ENCODE results near the gene RGPD6.
"Not testable (repeated sequence)": the region's sequence is repeated elsewhere in the genome, so short reads cannot be mapped to it uniquely, and the experiment has no call there.

RGPD6 gene

DNA sequence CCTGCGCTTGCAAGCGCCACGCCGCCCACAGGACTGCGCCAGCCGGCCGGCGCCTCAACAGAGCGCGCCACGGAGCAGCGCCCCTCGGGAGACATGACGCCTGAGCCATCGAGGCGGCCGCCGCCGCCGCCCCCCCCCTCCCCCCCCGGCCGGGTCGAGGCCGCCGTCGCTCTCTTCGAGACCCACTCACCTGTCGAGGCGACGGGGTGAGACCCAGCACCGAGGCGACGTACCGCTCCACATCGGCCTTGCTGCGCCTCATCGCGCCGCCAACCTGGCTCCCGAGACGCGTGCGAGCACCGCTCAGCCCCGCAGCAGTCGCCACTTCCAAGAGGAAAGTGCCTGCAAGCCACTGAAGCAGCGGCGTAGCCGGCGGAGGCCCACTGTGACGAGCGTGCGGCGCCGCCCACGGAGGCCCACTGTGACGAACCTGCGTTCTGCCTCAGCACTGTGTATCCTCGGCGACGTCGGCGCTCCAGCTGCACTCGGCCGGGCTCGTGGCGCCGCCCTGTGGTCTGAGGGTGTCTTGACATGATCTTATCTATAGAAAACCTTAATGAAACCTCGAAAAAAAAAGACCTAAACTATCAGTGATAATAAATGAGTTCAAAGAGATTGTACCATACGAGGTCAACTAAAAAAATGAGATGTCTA is at the start of gene RGPD6:
Gene RGPD6 (minus strand): TSS at position 460 of the 654 bp plus-strand sequence. CDS start 198 bp downstream, at position 262.
- not testable (repeated sequence) for DNase-seq

DNA sequence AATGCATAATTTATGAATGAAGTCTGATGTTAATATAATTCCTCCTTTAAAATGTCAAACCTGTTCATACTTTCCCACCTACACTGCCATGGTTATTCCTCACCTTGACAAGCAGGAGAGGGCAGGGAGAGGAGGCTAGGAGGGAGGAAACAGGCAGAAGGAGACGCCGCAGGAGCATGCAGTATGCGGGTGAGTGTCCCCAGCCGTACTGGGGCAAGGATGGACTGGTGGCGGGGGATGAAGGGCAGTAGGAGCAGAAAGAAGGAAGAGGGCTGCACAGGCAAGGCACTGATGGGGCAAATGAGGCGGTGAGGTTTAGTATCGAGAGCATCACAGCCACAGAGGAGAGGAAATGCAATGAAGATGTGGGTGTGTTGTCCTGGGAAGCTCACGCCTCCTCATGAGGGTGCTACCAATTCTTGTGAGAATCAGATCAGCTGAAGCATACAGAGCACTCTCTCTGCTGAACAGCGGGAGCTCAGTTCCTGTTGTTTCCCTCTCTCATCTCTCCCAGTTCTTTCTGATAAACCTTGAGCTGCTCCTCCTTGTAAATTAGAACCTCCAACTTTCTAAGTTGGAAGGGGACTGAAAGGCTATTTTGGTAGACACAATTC is 42.4 kb upstream of the RGPD6 start:
- not testable (repeated sequence) for DNase-seq

DNA sequence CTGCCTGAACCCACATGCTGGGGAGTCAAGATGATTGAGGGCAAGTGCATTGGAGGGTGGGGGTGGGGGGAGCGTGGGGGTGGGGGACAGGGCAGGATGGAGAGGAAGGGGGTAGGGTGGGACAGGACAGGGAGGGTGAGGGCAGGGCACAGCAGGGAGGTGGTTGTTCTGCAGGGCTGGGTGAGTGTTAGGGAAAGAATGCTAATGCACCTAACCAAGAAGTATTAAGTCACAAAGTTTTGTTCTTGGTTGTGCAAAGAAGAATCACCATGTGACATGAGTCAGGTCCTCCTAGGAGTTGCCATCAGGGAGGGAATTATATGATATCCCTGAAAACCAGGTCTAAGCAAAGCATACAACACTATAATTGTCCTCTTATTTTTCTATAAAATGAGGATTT is 36.9 kb upstream of the RGPD6 start:
- DNase-seq, result not testable (repeated sequence)

DNA sequence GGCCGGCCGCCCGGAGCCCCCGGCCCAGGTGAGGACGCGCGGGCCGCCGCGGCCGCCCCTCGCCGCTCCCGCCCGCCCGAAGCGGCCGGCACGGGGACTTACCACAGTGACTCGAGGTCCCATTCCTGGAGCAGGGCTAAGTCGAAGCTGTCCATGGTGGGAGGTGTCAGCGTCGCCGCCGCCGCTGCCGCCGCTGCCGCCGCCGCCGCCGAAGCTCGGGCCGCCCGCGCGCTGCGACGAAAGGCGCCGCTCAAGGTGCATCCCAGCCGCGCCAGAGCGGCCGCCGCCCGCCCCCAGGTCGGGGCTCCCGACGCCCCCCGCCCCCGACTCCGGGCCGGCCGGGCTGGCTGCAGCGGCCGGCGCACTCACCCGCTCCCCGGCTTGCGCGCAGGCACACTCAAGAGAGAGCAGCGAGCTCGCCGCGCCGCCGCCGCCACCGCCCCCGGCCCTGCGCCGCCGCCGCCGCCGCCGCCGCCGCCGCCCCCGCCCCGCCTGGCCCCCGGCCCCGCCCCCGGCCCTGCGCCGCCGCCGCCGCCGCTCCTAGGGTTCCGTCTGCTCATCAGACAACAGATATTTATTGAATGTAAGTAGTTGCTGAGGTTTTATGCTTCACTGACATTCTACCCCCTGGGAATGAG is 33.7 kb upstream of the RGPD6 start:
- DNase-seq, result not testable (repeated sequence)

DNA sequence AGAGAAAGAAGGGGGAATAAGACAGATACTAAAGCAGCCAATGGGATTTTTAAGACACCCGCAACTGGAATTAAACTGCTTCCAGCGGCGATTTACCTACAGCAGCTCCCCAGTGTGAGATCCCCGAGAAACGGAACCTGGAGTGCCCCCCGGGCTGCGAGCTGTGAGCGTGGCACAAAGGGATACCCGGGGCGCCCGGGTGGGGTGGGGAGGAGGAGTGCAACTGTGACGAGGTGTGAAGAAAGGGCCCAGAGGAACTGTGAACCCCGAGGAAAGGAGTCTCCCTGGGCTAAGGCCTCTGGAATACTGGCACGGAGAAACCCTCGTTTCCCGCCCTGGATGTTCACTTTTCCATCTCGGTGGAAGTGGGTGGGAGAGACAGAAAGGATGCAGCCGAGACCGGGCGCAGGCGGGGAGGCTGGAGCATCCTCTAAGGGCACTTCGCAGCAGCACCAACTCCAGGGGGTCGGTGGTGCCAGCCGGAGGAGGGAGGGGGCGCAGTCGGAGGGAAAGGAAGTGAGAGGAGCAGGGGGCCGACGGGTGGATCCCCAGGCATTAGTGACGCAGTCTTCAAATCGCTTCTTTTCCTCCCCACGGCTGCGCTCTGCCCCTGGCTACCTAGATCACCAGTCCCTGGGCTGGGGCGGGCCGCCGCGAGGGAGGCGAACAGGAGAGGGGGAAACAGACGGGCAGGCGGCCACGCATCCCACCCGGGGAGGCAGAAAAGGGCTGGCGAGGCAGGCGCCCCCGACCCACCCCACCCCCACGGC is 33.0 kb upstream of the RGPD6 start:
- DNase-seq, result not testable (repeated sequence)

DNA sequence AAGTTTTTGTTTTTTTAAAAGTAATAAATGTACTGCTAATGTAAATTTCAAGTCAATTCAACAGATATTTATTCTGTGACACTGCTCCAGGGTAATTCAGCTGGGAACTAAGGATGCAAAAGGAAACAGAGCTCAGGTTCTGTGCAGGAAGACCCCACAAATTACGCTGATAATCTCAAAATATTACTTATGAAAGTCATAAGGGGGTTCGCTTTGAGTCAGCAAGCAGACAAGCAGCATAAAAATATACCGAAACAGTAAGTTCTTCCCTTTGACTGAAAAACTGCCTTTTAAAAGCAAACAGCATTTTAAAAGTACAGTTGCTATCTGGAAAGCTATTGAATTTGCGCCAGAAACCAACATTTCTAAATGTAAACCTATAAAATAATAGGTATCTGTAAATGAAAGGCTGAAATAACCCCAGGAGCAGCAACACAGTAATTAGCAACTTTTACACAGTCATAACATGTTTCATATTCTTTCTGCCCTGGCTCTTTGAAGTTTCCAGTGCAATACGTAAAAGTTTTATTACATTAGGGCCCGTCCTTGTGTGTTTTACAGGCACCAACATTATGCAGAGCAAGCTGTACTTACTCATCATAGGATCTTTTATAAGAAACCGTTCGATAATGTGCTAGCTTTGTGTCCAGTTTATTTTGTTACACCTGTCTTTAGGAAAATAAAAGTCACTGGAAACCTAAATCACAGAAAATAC is 31.9 kb upstream of the RGPD6 start:
- DNase-seq, result not testable (repeated sequence)

DNA sequence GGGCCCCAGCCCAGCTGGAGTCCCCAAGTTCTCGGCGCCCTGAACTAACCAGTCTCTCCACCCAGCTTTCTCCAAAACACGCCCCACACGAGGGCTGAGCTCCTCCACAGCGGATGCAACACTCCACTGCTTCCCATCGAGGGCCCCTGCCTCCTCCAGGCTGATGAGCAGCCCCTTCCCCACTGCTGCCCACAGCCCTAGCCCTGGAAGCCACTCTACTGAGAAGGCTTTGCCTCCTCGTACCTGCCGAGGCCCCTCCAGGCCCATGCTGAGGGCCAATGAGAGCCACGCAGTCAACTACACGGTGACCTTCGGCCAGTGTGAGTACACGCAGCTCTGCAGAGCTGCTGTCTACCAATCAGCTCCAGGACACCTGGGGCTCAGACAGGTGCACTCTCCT is 28.0 kb upstream of the RGPD6 start:
- DNase-seq, result not testable (repeated sequence)

DNA sequence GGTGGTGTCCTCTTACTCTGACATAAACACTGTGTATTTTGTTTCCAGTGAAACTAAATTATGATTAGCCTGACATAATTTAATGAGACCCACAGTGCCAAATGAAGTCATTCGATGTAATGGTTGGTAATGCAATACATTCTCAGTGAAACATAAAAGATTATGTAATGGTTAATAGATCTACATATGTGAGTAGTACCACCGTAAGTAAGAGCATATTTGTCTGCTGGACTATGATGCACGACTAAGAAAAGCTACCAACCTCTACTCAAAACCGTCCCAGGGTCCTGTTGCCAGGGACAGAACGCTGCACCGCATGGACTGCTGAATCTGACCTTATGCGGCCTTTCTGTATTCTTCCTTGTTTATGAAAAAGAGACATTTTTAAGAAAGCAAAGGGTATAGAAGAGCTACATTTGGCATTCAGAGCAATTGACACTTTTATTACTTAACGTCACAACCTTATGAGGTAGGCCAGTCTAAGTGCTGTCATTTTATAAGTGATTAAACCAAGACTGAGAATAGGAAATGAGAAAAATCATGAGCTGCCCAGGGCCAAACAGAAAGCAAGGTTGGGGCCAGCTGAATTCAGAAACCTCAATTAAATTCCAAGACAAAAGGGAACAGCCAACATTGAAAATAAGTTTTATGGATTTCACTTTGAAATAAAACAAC is 27.0 kb upstream of the RGPD6 start:
- DNase-seq, result not testable (repeated sequence)

DNA sequence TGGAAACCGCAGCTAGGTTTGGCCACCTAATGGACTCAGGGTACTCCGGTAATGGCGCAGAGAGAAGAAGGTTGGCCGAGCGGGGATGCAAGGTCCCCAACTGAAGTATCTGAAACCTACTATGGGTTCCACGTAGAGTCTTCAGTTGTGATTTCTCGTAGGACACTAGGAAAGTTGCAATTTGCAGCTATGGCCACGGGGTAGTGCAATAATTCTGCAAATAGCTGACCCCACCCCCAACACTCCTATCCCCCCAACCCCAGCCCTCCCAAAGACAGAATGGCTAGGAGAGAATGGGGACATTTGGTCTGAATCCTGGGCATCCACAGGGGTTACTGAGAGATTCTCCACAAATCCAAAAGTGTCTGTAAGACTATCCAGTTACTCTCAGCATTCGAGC is 25.1 kb upstream of the RGPD6 start:
- DNase-seq, result not testable (repeated sequence)

DNA sequence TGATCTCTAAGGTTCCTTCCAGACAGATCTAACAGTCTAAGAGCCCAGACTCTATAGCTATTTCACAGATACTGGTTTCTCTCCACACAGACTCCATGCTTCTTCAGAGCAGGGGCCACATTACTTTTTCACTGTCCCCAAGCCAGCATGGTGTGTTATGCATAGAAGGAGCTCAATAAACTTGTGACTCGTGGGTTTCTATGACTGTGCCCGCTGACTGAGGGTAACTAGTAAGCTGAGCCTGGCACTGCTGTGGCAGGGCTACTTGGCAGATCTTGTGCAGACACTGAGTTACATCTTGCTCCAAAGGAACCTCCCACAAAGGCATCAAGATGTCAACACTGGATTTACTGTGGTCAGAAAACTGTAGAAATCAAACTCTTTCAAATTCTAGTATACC is 15.0 kb upstream of the RGPD6 start:
- not testable (repeated sequence) for DNase-seq

DNA sequence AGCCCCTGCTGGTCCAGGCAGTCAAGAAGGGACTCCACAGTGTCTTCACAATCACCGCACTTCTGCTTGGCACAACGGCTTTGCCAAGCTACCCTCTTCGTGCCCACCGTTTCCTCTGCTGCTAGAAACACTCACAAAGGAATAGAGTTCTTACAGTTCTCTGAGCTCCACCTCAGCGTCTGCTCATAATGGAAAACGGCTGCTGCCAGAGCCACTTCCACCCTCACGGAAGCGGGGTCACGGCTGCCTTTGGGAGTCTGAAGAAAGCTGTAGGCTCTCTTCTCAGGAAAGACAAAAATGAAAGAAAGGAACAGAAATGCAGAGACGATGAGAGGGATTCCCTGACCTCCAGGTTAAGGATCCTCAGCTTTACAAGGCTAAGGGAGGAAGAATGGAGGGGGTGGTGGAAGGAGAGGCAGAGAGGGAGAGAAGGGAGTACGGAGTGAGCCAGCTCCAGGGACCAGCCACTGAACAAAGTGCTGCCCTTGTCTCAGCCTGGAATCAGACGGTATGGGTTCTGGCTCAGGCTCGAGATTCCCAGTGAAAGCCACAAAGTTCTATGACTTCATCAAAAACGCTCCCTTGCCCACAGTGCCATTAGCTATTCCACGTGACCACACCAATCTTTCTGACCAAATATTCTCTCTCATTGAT is 12.8 kb upstream of the RGPD6 start:
- DNase-seq, result not testable (repeated sequence)

DNA sequence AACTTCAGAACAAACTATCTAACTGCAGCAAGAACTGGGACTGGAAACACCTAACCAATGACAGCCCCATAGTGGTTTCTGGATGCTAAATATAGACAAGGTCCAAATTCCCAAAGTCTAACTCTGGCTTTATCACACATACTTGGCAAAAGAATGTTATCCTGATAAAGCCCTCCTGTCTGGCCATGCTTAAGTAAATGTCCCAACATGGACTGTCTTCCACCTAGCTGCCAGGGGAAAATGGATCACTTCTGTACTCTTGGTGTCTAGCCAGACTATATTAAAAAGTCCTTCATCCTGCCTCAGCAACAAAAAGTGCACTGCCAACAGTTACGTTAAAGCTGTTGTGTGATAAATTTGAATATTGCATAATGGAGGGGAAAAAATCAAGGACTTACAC is 11.5 kb upstream of the RGPD6 start:
- not testable (repeated sequence) for DNase-seq

DNA sequence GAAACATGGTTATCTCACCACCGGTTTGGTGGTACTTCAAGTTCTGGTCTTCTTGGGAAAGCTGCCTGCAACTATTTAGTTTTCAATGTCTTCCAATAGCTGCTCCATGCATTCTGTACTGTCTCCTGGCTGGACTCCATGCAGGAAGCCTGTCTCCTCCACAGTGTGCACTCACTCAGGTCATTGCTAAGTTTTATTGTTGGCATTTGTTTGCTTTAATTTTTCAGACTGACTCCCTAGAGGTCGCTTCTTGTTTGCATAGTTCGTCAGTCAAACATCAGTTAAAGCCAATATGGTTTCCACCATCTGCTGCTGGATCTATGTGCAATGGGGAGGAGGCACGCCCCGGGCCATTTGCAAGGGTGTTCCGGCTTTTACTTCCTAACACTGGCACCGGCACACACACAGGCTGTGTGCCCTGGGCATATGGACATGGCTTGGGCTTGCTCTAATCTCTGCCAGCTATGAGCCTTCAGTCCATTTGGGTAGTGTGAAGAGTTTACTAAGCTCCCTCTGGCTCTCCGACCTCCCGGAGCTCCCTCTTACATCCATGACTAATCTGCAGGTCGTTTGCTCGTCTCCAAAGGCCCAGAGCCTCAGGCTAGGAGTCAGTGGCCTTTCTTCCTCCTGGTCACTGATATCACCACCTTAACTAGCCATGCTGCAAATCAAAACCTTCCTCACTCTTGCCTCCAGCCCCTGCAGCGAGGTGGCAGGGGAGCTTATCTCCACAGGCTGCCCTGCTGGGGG is 2.4 kb upstream of the RGPD6 start:
- not testable (repeated sequence) for DNase-seq

DNA sequence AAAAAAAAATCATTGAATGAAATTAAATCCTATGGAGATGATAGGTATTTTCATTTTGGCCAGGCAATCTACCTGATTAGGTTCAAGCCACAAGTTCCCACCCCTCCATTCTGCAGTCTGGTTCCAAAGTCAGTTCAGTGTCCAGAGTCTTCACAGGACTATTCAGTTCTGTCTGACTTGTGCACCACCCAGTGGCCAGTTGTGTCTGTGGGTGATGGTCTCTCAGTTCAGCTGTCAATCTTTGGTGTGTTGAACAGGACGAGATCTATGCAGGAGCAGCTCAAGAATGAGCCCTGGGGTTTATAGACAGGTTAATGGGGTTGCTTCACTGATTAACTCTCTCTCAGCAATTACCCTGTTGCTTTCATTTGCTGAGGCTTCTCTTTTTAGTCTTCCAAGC is 1.4 kb upstream of the RGPD6 start:
- DNase-seq, result not testable (repeated sequence)

DNA sequence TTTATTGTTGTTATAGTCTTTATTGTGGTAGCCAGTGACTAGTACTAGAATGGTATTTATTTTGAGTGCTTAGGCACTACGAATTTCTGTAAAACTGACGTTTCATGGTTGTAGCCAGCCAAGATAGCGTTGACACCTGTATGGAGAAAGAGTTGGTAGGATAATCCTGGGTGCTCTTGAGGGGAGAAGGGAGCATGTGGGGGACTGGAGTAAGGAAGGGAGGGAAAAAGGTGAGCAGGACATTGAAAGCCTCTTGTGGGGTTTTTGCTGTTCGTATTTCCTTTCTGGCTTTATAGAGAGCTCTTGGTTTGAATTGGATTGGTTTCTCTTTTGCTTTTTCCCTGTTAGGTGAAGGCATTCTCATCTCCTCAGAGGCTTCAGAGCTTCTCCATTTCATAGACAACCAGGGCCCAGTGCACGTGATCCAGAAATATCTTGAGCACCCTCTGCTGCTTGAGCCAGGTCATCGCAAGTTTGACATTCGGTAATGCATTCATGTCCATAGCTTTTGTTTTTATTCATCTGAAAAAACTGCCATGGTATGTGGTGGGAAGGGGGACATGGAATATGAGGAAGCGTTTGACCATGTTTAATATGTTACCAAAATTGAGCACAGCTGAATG is 77.2 kb downstream of the RGPD6 start:
- not testable (repeated sequence) for DNase-seq

DNA sequence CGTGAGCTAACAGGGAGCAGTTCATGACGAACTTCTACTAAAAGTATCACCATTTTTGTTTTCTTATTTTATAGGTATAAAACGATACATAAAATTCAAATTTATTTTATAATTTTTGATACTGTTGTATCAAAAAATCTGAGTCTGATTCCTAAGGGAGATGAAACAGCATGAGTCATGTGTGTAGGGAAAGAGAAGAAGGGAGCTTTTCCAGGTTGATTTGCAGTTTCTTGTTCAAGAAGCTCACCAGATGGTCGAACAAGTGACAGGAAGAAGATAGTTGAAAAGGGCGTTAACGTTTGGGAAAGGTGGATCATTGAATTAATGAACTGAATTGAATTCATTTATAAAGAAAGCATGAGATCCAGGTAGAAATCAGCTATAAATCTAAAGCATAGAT is 81.0 kb downstream of the RGPD6 start:
- not testable (repeated sequence) for DNase-seq

DNA sequence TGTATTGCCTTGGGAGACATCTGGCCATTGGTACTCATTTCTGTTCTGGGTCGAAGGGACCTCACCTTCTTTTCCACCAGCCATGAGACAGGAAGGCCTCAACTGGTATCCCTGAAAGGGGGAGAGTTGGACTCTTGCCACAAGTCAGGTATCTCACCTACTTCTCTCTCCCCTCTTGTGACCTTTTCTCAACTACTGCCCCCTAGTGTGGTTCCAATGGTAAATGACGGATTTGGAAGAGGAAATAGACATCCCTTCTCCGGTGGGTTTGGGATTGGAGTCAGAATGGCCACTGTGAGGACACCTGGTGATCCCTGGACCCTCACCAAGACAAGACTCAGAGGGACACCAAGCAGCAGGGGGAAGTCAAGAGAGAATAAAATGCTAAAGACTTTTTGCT is 82.5 kb downstream of the RGPD6 start:
- DNase-seq, result not testable (repeated sequence)

DNA sequence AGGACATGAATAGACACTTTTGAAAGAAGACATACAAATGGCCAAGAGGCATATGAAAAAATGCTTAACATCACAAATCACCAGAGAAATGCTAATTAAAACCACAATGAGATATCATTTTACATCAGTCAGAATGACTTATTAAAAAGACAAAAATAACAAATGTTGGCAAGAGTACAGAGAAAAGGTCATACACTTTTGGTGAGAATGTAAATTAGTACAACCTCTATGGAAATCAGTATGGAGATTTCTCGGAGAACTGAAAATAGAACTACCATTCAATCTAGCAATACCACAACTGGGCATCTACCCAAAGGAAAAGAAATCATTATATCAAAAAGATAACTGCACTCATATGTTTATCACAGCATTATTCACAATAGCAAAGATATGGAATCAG is 88.0 kb downstream of the RGPD6 start:
- not testable (repeated sequence) for DNase-seq

DNA sequence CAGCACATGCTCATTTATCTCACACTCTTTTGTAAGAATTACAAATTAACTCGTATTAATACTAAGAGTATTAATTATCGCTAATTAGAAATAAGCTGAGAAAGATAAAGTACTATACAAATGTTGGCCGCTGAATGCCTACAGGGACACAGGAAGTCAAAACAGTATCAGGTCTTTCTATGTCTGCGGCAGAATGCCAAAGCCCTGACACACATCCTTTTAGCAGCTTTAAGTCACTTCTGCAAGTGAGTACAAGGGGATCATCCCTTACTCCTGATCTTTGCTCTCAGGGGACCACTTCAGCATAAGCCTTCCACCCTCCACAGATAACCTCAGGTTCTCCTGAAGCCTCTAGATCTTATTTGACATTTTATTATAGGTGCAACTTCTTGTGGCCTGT is 94.3 kb downstream of the RGPD6 start:
- DNase-seq, result not testable (repeated sequence)

DNA sequence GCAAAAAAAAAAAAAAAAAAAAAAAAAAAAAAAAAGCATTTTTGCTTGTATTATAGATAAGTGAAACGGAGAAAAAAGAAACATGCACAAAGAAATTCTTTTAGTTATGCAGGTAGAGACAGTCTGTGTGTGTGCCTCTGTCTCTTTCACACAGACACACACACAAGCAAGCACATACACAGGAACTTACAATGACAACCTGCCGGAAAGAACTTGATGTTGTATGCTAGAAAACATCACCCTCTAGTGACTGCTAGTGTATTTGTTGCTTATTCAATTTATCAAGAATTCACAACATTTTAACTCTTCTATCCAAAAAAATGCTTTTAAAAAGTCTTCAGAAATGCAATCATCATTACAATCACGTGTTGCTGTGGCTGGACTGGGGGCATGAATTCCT is 95.8 kb downstream of the RGPD6 start:
- DNase-seq, result not testable (repeated sequence)
